K562 (cell line): Measurements from ENCODE around the gene HMBS. TPM values are rescaled to one million over a fixed set of nuclear protein-coding genes. Genes with fewer than 3 reads are reported as not detected.

Source experiments
- ATF2 ChIP-seq: sonication (generic); formaldehyde crosslinking; IDR thresholded peaks from 2 replicates; pipeline ENCODE4 v1.8.1; 2022; ENCODE audit warnings: missing genetic modification reagents
- BACH1 ChIP-seq: fragments of 200-800 bp; sonication (Bioruptor generic); IDR thresholded peaks from 2 replicates; pipeline ENCODE4 v1.6.1; 2016; ENCODE audit warnings: missing genetic modification characterization, missing compliant biosample characterization
- DNMT1 ChIP-seq: fragments of 450-650 bp; IDR thresholded peaks from 2 replicates; pipeline ENCODE4 v1.6.1; 2016; ENCODE audit warnings: antibody characterized with exemption, mild to moderate bottlenecking
- EZH2 ChIP-seq: IDR thresholded peaks from 2 replicates; pipeline ENCODE4 v1.6.1; 2012; ENCODE audit warnings: low read depth, mild to moderate bottlenecking, inconsistent platforms, low read length, borderline replicate concordance
- FOXP1 ChIP-seq: sonication (generic); formaldehyde crosslinking; IDR thresholded peaks from 2 replicates; pipeline ENCODE4 v1.8.0; 2022; ENCODE audit warnings: mild to moderate bottlenecking, missing genetic modification reagents
- HCFC1 ChIP-seq: IDR thresholded peaks from 2 replicates; pipeline ENCODE4 v1.6.1; 2012; ENCODE audit warnings: low read depth, low read length, improper control_type of control experiment
- HMGN3 ChIP-seq: IDR thresholded peaks from 2 replicates; pipeline ENCODE4 v1.6.1; 2011; ENCODE audit warnings: borderline replicate concordance, low read depth, mild to moderate bottlenecking, mixed read lengths, low read length; ENCODE audit not compliant: insufficient read length; ENCODE audit errors: extremely low read depth
- MAFF ChIP-seq: IDR thresholded peaks from 2 replicates; pipeline ENCODE4 v1.6.1; 2012; ENCODE audit warnings: low read length, improper control_type of control experiment
- MAFG ChIP-seq: fragments of 450-650 bp; conservative IDR thresholded peaks from 2 replicates; pipeline ENCODE4 v1.6.1; 2016; ENCODE audit warnings: missing genetic modification characterization, missing compliant biosample characterization
- MCM2 ChIP-seq: fragments of 450-650 bp; IDR thresholded peaks from 2 replicates; pipeline ENCODE4 v1.6.1; 2017; ENCODE audit warnings: low read depth, mild to moderate bottlenecking
- MCM7 ChIP-seq, 2 experiments: fragments of 450-650 bp; IDR thresholded peaks; 2 replicates each; pipeline ENCODE4 v1.6.1; 2016 to 2018
- NEUROD1 ChIP-seq: fragments of 150-350 bp; IDR thresholded peaks from 2 replicates; pipeline ENCODE4 v1.6.1; 2014; ENCODE audit warnings: borderline replicate concordance, low read length, low read depth; ENCODE audit not compliant: partially characterized antibody
- NR1H2 ChIP-seq: sonication (generic); formaldehyde crosslinking; IDR thresholded peaks from 2 replicates; pipeline ENCODE4 v1.4.0; 2020; ENCODE audit warnings: mild to moderate bottlenecking, missing genetic modification reagents
- NR2F6 ChIP-seq: fragments of 450-650 bp; formaldehyde crosslinking; IDR thresholded peaks from 2 replicates; pipeline ENCODE4 v1.4.0; 2020; ENCODE audit warnings: mild to moderate bottlenecking
- RFX1 ChIP-seq: fragments of 450-650 bp; IDR thresholded peaks from 2 replicates; pipeline ENCODE4 v1.6.1; 2016; ENCODE audit warnings: mild to moderate bottlenecking, moderate library complexity
- SMAD2 ChIP-seq: fragments of 150-350 bp; IDR thresholded peaks from 2 replicates; pipeline ENCODE4 v1.6.1; 2014; ENCODE audit warnings: low read depth, mild to moderate bottlenecking, low read length
- SOX6 ChIP-seq: fragments of 450-650 bp; IDR thresholded peaks from 2 replicates; pipeline ENCODE4 v1.6.1; 2014; ENCODE audit warnings: mild to moderate bottlenecking
- SUPT5H ChIP-seq: fragments of 450-650 bp; IDR thresholded peaks from 2 replicates; pipeline ENCODE4 v1.6.1; 2016
- TCF15 ChIP-seq: fragments of 250-450 bp; sonication (Bioruptor Pico); IDR thresholded peaks from 2 replicates; pipeline ENCODE4 v1.8.0; 2022; ENCODE audit warnings: moderate library complexity, mild to moderate bottlenecking, inconsistent platforms
- THRB ChIP-seq: fragments of 450-650 bp; formaldehyde crosslinking; conservative IDR thresholded peaks from 2 replicates; pipeline ENCODE4 v1.4.0; 2022; ENCODE audit warnings: mild to moderate bottlenecking, missing genetic modification characterization
- ZFP30 ChIP-seq: fragments of 250-450 bp; sonication (Bioruptor Pico); IDR thresholded peaks from 2 replicates; pipeline ENCODE4 v1.8.0; 2022; ENCODE audit warnings: moderate library complexity, mild to moderate bottlenecking, inconsistent platforms, borderline replicate concordance
- ZNF239 ChIP-seq: fragments of 250-450 bp; sonication (Bioruptor Pico); IDR thresholded peaks from 2 replicates; pipeline ENCODE4 v1.4.0; 2020; ENCODE audit warnings: mild to moderate bottlenecking
- ZNF507 ChIP-seq: conservative IDR thresholded peaks from 2 replicates; pipeline ENCODE4 v1.6.1; 2017; ENCODE audit warnings: missing genetic modification characterization, missing compliant biosample characterization
- ZNF518B ChIP-seq: fragments of 250-450 bp; sonication (Bioruptor Pico); IDR thresholded peaks from 2 replicates; pipeline ENCODE4 v1.5.0; 2021; ENCODE audit warnings: mild to moderate bottlenecking, moderate library complexity
- ZSCAN29 ChIP-seq: fragments of 450-650 bp; IDR thresholded peaks from 2 replicates; pipeline ENCODE4 v1.6.1; 2017
- polyA plus RNA-seq, 8 experiments: library from polyadenylated mRNA; depleted of rRNA in 4 of 8; stranded (reverse) in 5 of 8; unstranded in 3 of 8; fragments of >200 nt; fragmentation: Nextera tagmentation in 2 of 8; fragmentation: Illumina TruSeq in 1 of 8; extraction: Ambion mirVana in 2 of 8; extraction: Trizol in 1 of 8; gene quantifications; 2 replicates each; pipeline versions ENCODE4 v1.2.1 to v1.2.3, GENCODE V29; 2011 to 2014; ENCODE audit warnings: inconsistent platforms in 1 of 8, missing spikeins in 1 of 8
- total RNA-seq, 7 experiments: library from RNA; depleted of rRNA in 6 of 7; stranded (reverse); fragments of >200 nt in 6 of 7; fragmentation: Illumina TruSeq in 2 of 7; extraction: Trizol in 2 of 7; gene quantifications; 2 replicates each; pipeline versions ENCODE4 v1.2.1 to v1.2.3, GENCODE V29; 2011 to 2021; ENCODE audit warnings: low replicate concordance in 1 of 7

The HMBS gene
- total and polyA plus RNA-seq, 9 of the 15 experiments (the other 6 are each of a cell fraction or from before 2014, with no cell fraction given): 56.9 to 385 (median 286) TPM

GRCh38 chr11:119057000-119057769, 27.5 kb upstream of the HMBS start, which contains the start of gene HYOU1 (continued):
- TF ChIP-seq MCM2 (no peak), SMAD2 (no peak), HCFC1 (peak; percentile 60; the same call in 1 of the 2 replicates), MAFF (no peak), ATF2 (CRISPR knock-in tag) (no peak), RFX1 (no peak), ZNF239 (CRISPR knock-in tag) (no peak), BACH1 (tag) (no peak), MAFG (tag) (no peak), ZNF507 (tag) (no peak), DNMT1 (no peak), FOXP1 (no peak), THRB (CRISPR knock-in tag) (no peak), TCF15 (CRISPR knock-in tag) (no peak), SUPT5H (peak; percentile 78), MCM7 (IDR thresholded peaks at IDR 0.05) (no peak), ZFP30 (CRISPR knock-in tag) (no peak), NR1H2 (no peak), ZNF518B (CRISPR knock-in tag) (no peak), NR2F6 (CRISPR knock-in tag) (no peak), NEUROD1 (peak; percentile 26), EZH2 (no peak), HMGN3 (peak; percentile 72), ZSCAN29 (no peak), SOX6 (peak; percentile 27; the same call in 1 of the 2 replicates)
